ENCODE measurements around the gene PLAC1.

PLAC1 gene

DNA sequence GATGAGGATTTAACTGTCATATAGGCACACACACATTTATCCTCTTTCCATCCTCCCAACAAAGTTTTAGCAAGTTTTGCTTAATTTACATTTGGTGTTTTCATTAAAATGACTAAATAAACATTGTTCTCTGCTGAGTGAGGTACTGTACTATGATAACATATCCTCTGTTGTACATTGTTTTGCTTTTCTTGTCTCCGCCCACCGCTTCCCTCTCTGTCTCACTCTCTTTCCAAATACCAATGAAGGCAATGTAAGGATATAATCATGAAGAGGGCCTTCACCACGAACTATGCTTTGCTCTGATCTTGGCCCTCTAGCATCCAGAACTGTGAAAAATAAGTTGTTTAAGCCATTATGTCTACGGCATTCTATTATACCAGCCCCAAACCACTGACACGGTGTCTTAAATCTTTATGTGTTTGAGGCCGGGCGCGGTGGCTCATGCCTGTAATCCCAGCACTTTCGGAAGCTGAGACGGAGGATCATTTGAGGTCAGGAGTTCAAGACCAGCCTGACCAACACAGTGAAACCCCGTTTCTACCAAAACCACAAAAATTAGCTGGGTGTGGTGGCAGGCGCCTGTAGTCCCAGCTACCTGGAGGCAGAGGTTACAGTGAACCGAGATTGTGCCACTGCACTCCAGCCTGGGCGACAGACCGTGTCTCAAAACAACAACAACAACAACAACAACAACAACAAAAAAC lies 133.0 kb downstream of the PLAC1 start:
- DNase-seq (ENCODE audit: low read depth, low spot score): no peak

DNA sequence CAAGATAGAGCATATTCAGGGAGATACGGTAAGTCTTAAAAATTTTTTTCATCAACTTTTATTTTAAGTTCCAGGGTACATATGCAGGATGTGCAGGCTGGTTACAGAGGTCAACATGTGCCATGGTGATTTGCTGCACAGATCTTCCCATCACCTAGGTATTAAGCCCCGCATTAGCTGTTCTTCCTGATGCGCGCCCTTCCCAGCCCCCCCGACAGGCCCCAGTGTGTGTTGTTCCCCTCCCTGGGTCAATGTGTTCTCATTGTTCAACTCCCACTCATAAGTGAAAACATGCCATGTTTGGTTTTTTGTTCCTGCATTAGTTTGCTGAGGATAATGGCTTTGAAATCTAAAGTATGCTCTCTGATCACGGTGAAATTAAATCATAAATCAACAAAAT lies 134.1 kb downstream of the PLAC1 start:
- no peak overlapping the region for H3K4me3 ChIP-seq (ENCODE audit: low read length)
- no peak for DNase-seq (ENCODE audit: low read depth, low spot score)

More for the DNA sequence above, 133.0 kb downstream of the PLAC1 start:
- H3K4me3 ChIP-seq (ENCODE audit: low read length): no peak overlapping the region

DNA sequence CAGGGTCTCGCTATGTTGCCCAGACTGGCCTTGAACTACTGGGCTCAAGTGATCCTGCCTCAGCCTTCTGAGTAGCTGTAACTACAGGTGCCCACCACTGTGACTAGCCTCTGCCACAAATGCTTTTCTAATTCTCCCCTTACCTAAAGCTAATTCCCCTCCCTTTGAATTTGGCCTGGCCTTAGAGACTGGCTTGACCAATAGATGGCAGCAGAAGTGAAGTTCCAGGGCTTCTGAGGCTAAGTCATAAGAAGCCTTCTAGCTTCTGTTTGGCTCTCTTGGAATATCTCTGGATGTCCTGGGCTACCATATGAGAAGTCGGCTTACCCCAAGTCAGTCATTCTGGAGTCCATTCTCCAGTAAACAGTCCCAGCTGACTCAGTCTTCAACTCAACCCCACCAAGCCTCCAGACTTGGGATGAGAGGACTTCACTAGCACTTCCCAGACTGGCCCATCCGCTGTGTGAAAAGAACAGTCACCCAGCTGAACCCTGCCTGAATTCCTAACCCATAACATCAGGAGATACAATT lies 137.3 kb downstream of the PLAC1 start:
- peak; percentile 9 for DNase-seq (ENCODE audit: low read depth, low spot score)
- no peak overlapping the region for H3K4me3 ChIP-seq (ENCODE audit: low read length)

Data from Jurkat, Clone E6-1 (cell line).